HL-60/S4 treated with retinoic acid at 250 ng/mL for 4 days and 3 days (cell line): ENCODE data around the gene ASMTL.
"Not testable (repeated sequence)": the region's sequence is repeated elsewhere in the genome, so short reads cannot be mapped to it uniquely, and the experiment has no call there.

Experiments used
- in situ Hi-C: fragments of 300-500 bp; cut with MboI; formaldehyde crosslinking; loops from 2 replicates; pipeline ENCODE4 v1.7.0; 2022; ENCODE audit warnings: low sequenced_read_pairs

Gene ASMTL

DNA sequence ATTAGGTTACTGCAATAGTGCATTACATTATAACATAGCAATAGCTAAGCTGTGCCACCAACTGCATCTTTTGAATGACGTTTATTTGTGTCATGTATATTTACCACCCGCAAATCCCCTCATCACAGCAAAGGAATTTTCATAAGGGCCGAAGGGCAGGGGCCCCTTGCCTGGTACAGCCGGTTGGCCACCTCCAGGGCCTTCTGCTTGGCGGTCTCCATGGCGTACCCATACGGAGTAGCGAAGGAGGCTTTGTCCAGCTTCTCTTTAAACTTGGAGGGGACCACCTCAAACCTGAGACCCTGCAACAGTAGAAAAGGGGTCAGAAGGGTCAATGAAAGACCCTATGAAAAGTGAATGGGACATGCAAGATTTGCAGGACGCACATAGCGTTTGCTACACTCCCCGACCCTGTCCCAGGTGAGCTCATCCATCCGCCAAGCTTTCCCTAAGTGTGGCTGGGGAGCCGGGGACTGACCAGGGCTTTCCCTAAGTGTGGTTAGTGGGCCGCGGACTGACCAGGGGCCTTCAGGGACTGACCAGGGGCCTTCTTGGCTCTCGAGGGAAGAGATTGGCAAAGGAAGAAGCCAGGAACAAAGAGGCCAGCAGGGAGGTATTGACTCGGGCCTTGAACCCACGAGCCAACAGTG, 10.6 kb downstream of the ASMTL start:
- in situ Hi-C loops, result no loop called here

GRCh38 chrX:1440506-1440905, 12.2 kb downstream of the ASMTL start:
- in situ Hi-C loops, result no loop called here

- in situ Hi-C loops, result no loop called here
These were observed 17.3 kb downstream of the ASMTL start for GRCh38 chrX:1435241-1435895.

GRCh38 chrX:1434871-1435240, 17.9 kb downstream of the ASMTL start:
- in situ Hi-C loops, result no loop called here

- in situ Hi-C loops, result no loop called here
These were observed 18.9 kb downstream of the ASMTL start for GRCh38 chrX:1433646-1434357.

- in situ Hi-C loops, result no loop called here
These were observed 22.3 kb downstream of the ASMTL start for GRCh38 chrX:1430451-1430850.

DNA sequence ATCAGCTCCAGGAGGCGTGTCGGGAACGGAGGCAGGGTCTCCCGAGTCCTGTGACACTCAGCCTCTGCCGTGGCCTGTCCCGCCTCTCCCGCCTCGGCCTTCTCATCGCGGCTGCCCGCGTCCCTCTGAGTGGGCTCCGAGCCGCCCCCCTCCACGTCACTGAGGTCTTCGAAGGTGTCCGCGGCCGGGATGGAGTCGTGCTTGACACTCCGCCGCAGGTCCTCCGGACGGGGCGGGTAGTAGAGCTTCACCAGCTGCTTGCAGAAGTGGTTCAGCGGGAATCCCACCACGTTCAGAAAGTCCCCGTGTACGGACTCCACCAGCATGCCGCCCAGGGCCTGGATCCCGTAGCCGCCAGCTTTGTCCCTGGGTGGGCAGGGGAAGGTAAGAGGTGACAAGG, 25.0 kb downstream of the ASMTL start:
- in situ Hi-C loops, result no loop called here

- in situ Hi-C loops, result not testable (repeated sequence)
These were observed 26.4 kb downstream of the ASMTL start for GRCh38 chrX:1426321-1426720.

GRCh38 chrX:1425381-1425780, 27.3 kb downstream of the ASMTL start:
- in situ Hi-C loops, result no loop called here

DNA sequence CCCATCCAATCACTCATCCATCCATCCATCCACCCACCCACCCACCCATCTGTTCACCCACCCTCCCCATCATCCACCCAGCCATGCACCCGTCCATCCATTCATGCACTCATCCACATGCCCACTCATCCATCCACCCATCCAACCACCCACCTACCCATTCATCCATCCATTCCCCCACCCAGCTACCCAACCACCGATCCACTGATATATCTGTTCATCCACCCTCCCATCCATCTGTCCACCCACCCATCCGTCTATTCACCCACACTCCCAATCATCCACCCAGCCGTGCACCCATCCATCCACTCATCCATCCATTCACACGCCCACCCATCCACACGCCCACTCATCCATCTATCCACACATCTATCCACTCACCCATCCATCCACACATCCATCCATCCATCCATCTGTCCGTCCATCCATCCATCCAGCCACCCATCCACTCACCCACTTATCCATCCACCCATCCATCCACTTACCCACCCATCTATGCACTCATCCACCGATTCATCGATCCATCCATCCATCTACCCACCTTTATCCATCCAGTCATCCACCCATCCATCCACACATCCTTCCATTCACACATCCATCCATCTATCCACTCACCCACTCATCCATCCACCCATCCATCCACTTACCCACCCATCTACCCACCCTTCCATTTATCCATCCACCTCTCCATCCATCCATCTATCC, 28.4 kb downstream of the ASMTL start:
- in situ Hi-C loops, result no loop called here

DNA sequence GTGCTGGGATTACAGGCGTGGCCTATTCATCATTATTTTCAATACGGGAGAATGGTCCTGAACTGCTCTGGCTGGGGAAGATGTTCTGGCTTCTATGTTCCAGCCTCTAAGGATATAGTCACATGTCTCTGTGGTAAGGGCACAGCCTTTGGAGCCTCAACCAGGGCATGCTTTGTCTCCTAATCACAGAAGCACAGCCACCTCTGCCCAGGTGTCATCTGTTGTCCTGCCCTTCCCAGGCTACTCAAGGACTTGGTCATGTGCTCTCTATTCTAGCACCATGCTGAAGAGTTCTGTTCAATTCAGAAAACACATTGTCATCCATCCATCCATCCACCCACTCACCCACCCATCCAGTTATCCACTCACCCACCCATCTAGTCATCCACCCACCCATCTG, 29.5 kb downstream of the ASMTL start:
- in situ Hi-C loops, result no loop called here

GRCh38 chrX:1422135-1422465, 30.6 kb downstream of the ASMTL start:
- in situ Hi-C loops, result no loop called here

GRCh38 chrX:1421433-1422134, 31.1 kb downstream of the ASMTL start:
- in situ Hi-C loops, result no loop called here

DNA sequence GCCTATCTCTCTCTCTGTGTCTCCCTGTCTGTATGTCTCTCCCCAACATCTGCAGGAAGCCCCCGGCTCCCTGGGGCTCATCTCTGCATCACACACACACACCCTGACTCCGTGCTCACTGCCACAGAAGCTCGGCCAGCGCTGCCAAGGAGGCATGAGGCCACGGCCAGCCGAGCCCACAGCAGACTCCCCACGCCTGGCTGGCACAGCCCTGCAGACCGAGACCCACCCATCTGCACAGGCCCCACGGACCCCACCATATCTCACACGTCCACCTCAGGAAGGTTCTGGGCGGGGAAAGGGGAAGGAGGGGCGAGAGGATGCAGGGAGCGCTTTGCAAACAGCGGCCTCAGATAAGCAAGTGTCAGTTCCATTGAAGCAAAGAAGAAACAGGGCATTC, 32.3 kb downstream of the ASMTL start:
- in situ Hi-C loops, result no loop called here

GRCh38 chrX:1419545-1420355, 33.0 kb downstream of the ASMTL start:
- in situ Hi-C loops, result no loop called here

GRCh38 chrX:1418901-1419544, 33.7 kb downstream of the ASMTL start:
- in situ Hi-C loops, result no loop called here

DNA sequence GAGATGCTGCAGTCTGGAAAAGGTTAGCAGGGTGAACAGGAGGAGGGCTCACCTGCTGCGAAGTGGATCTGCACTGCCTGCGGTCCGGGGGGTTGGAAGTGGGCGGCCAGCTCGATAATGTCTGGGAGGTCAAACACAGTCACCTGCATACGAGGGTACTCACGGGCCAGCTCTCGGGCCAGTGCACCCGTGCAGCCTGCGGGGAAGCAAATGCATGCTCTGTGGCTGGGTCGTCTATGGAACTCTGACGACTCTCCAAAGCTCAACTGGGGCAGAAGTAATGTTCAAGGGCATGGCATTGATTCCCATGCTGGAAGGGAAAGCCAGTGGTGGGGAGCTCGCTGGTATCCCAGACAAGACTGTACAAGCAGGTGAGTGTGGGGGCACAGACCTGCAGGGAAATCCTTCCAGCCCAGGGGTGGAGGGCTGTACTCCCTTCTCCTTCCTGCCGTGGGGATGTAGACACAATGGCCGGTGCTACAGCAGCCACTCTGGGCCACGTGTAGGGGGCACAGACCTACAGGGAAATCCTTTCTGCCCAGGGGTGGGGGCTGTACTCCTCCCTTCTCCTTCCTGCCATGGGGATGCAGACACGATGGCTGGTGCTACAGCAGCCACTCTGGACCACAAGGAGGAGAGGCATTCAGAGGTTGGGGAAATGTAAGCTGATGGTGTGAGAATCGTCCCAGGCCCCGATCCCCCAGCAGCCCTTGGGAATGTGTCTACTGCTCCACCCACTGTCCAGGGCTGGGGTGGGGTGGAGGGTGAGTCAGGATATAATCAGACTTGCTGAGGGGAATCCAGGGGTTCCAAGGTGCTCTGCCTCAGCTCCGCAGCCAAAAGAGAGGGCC, 34.6 kb downstream of the ASMTL start:
- in situ Hi-C loops, result no loop called here

- in situ Hi-C loops, result no loop called here
These were observed 35.5 kb downstream of the ASMTL start for GRCh38 chrX:1416965-1417760.
